ENCODE data around the gene ENKUR.

The ENKUR gene

GRCh38 chr10:25015828-25016375, at the start of gene ENKUR:
TSS of gene ENKUR (minus strand) at chr10:25016158. CDS start at chr10:25015936, 222 bp downstream.
- peak; percentile 91 for DNase-seq

- no peak for DNase-seq
These were observed 48.4 kb upstream of the ENKUR start for GRCh38 chr10:25064401-25064800.

GRCh38 chr10:25063644-25064043, 47.7 kb upstream of the ENKUR start:
- DNase-seq: no peak

- no peak for DNase-seq
These were observed 47.2 kb upstream of the ENKUR start for GRCh38 chr10:25063157-25063556.

- no peak for DNase-seq
These were observed 45.9 kb upstream of the ENKUR start for GRCh38 chr10:25061711-25062449.

- no peak for DNase-seq
These were observed 45.2 kb upstream of the ENKUR start for GRCh38 chr10:25061125-25061524.

GRCh38 chr10:25059990-25060389, 44.0 kb upstream of the ENKUR start:
- no peak for DNase-seq

- no peak for DNase-seq
These were observed 41.9 kb upstream of the ENKUR start for GRCh38 chr10:25057886-25058285.

- no peak for DNase-seq
These were observed 40.8 kb upstream of the ENKUR start for GRCh38 chr10:25056726-25057125.

- no peak for DNase-seq
These were observed 36.1 kb upstream of the ENKUR start for GRCh38 chr10:25052012-25052411.

GRCh38 chr10:25050402-25050801, 34.4 kb upstream of the ENKUR start:
- DNase-seq: no peak

GRCh38 chr10:25049966-25050365, 34.0 kb upstream of the ENKUR start:
- no peak for DNase-seq

GRCh38 chr10:25048450-25048849, 32.5 kb upstream of the ENKUR start:
- DNase-seq: no peak

GRCh38 chr10:25047591-25048301, 31.8 kb upstream of the ENKUR start:
- no peak for DNase-seq

- DNase-seq: no peak
These were observed 31.1 kb upstream of the ENKUR start for GRCh38 chr10:25047088-25047487.

GRCh38 chr10:25046641-25047040, 30.7 kb upstream of the ENKUR start:
- DNase-seq: no peak

GRCh38 chr10:25039531-25039930, 23.6 kb upstream of the ENKUR start:
- DNase-seq: no peak

- no peak for DNase-seq
These were observed 22.4 kb upstream of the ENKUR start for GRCh38 chr10:25038325-25038724.

GRCh38 chr10:25036381-25036780, 20.4 kb upstream of the ENKUR start:
- no peak for DNase-seq

GRCh38 chr10:25029519-25029918, 13.6 kb upstream of the ENKUR start:
- no peak for DNase-seq

GRCh38 chr10:25028711-25029110, 12.8 kb upstream of the ENKUR start:
- no peak for DNase-seq

- DNase-seq: peak; percentile 54
These were observed 10.5 kb upstream of the ENKUR start for GRCh38 chr10:25026463-25026862.

GRCh38 chr10:25024528-25024927, 8.6 kb upstream of the ENKUR start:
- DNase-seq: no peak

GRCh38 chr10:25023278-25023677, 7.3 kb upstream of the ENKUR start:
- peak; percentile 13 for DNase-seq

Measured in inflammatory macrophage treated with lipopolysaccharide for 4 hours (primary cell).